ENCODE measurements around the gene RBP3. TPM values are rescaled to one million over a fixed set of nuclear protein-coding genes. Genes with fewer than 3 reads are reported as not detected.

The RBP3 gene
- total RNA-seq, result not detected

DNA sequence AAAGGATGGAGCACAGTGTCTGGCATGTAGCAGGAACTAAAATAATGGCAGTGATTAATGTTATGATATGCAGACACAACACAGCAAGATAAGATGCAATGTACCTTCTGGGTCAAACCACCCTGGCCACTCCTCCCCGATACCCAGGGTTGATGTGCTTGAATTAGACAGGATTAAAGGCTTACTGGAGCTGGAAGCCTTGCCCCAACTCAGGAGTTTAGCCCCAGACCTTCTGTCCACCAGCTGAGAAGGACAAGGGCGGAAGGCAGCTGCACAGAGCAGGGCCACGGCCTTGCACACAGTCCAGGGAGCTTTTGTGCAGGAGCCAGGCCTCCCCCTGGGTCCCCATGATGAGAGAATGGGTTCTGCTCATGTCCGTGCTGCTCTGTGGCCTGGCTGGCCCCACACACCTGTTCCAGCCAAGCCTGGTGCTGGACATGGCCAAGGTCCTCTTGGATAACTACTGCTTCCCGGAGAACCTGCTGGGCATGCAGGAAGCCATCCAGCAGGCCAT lies at the start of gene RBP3:
Gene RBP3, plus strand, starts transcription at position 226 of the 514 bp plus-strand sequence. Its CDS starts 122 bp downstream, at position 348.

GRCh38 chr10:47299611-47300428 lies 48.3 kb upstream of the RBP3 start, which contains the start of gene GDF10:
Gene GDF10 (plus strand): TSS chr10:47300197. CDS start chr10:47300652, 455 bp downstream.

DNA sequence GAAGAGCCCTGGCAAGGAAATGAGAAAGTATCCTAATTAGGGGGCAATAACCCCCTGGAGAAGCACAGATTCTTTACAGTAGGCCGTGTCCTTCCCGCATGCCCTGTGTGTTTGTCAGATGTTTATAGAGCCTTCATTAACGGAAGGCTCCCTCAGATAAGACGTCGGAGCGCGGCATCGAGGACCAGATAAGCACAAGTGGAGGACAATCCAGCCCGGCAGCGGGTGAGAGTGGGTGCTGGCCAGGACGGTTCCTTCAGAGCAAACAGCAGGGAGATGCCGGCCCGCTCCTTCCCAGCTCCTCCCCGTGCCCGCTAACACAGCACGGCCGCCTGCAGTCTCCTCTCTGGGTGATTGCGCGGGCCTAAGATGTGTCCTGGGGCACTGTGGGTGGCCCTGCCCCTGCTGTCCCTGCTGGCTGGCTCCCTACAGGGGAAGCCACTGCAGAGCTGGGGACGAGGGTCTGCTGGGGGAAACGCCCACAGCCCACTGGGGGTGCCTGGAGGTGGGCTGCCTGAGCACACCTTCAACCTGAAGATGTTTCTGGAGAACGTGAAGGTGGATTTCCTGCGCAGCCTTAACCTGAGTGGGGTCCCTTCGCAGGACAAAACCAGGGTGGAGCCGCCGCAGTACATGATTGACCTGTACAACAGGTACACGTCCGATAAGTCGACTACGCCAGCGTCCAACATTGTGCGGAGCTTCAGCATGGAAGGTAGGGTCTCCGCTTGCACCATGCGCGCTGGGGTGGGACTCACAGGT lies 25.7 kb upstream of the RBP3 start, which contains the start of gene GDF2:
Gene GDF2, plus strand, starts transcription at position 155 of the 762 bp plus-strand sequence. Its CDS starts 215 bp downstream, at position 370.

DNA sequence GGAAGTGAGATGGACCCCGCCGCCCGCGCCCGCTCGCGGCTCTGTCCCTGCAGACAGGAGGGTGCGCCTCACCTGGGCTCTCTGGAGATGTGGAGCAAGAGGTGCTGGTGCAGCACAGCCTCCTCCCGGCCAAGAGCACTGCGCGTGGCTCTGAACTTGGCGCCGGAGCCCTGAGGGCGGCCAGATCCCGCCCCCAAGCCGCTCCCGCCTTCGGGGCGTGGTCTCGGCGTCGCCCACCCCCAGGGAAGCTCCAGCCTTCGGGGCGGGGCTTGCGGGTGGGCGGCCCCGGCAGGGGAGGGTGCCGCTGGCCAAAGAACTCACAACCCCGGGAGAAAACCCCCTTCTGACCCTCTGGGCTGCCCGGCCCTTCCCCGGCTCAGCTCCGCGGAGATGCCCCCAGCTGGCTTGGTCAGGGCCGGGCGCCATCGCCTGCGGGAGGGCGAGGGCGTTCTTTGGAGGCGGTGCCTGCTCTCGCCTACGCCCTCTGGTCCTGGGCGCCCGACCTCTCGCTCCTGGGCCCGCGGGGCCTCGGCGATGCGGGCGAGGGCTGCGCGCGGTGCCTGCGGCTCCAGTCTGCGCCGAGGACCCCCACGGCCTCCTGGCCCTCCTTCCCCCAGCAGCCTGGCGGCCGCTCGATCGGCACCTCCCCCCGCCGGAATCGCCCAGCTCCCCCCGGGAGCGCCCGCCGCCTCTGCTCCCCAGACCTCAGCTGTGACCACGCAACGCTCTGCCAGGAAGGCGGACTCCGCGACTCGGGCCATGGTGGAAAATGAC lies 36.2 kb downstream of the RBP3 start, which contains the start of gene ZNF488:
Gene ZNF488, minus strand, starts transcription at position 146 of the 774 bp plus-strand sequence. CDS start 15,464 bp downstream, outside the sequence.

Other genes with a start within 250 kb of the RBP3 start
- gene GDF10, start 48.2 kb upstream of the RBP3 start, total RNA-seq, result 6.3 TPM
- gene GDF2, start 25.9 kb upstream of the RBP3 start, total RNA-seq, result not detected
- gene ZNF488, start 35.9 kb downstream of the RBP3 start, total RNA-seq, result 2.5 TPM
- not detected for gene ANXA8, start 135.8 kb downstream of the RBP3 start, total RNA-seq
- not detected for gene FAM25G, start 143.3 kb downstream of the RBP3 start, total RNA-seq
- gene AGAP9, start 175.3 kb downstream of the RBP3 start, total RNA-seq, result 7.5 TPM